Occipital lobe (tissue), 2 donors: Measurements from ENCODE around the gene MOV10. TPM values are rescaled to one million over a fixed set of nuclear protein-coding genes. Genes with fewer than 3 reads are reported as not detected.
A peak's percentile ranks its signal among the peaks of the same experiment; 100 is the strongest.
"Not testable (repeated sequence)": the region's sequence is repeated elsewhere in the genome, so short reads cannot be mapped to it uniquely, and the experiment has no call there.

Experiments used
- DNase-seq: peaks from one replicate; lab custom pipeline; 2025; lab: John Stamatoyannopoulos, UW
- total RNA-seq: library from RNA; depleted of rRNA; stranded (reverse); fragments of >200 nt; gene quantifications from one replicate; pipeline ENCODE4 v1.2.3, GENCODE V29; 2014

MOV10 gene
- total RNA-seq, 1 donor from 2014 or later, result 3.7 TPM

- no peak for DNase-seq
Observed at GRCh38 chr1:112712191-112712590, 37.7 kb downstream of the MOV10 start.

DNA sequence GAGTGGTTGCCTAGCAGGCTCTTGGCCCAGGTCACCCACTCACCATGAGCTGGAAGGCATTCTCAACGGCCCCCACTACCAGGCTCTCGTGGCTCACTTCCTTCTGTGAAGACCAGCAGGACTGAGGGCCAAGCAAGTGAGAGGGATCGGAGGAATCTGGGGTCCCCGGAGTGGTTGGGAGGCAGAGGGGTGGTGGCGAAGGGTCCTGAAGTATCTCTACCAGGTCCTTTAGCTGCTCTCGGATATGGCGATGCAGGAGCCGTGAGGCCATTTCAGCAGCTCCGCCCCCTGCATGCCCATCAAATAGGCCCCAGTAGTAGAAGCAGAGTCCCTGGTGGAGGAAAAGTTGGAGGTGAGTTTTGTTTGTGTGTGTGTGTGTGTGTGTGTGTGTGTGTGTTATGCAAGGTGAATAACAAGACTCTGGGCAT lies 38.3 kb downstream of the MOV10 start:
- DNase-seq, result no peak

GRCh38 chr1:112713466-112714312 lies 39.2 kb downstream of the MOV10 start:
- no peak for DNase-seq

- DNase-seq, result no peak
Observed at GRCh38 chr1:112714313-112715263, 40.1 kb downstream of the MOV10 start.

GRCh38 chr1:112715264-112716053 lies 41.0 kb downstream of the MOV10 start, which contains the start of gene PPM1J:
Gene PPM1J (minus strand): TSS chr1:112715332. CDS start chr1:112715301, 31 bp downstream.
- DNase-seq, result peak; percentile 82

DNA sequence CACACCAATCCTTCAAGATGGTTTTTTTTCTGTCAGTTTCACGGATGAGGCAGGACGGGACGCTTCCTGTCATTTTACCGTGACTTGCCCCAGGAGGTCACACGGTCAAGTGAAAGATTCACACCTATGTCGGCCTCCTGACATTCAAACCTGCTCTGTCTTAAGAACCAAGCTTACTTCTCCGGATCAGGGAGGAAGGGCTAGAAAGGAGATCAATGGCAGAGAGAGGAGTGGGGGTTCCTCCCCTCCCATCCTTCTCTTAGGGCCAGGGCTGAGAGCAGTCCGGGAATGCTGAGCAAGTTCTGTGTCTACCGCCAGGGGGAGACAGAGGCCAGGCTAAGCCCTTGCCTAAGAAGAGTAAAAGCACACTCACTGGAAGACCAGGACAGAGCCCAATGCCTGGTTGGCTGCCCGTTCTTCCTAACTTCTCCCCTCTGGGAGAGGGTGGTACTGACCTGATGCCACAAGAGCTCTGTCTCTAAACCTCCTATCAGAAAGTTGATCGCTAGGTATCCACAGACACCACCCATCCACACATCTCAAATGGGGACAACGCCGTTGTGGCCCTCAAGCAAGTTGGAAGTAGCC lies 41.8 kb downstream of the MOV10 start:
- DNase-seq, result peak; percentile 83

DNA sequence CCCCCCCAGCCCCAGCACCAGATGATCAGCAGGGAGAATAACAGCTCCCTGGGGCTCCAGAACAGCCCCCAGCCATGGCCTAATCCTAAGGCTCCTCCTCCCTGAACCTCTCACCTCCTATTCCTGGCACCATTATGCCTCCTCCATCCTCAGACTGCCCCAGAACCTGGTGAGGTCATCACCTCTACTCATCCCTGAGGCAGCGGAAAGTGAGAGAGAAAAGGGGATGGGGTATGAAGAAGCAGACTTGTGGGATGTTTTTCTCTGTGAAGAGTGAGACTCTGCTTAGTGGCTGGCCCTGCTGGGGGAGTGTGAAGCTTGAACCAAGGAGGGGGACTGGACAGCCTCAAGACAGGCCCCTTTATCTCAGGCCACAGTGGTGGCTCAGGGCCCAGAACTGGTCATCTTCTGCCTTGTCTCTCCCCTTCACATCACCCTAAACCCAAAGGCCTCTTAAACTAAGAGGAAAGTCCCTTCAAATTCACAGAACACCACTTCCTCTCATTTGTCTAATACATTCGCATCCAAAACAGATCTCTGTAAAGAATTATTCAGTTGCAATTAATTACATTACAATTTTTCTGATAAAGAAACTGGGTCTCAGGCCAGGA lies 42.9 kb downstream of the MOV10 start:
- no peak for DNase-seq

GRCh38 chr1:112718691-112719418 lies 44.4 kb downstream of the MOV10 start:
- peak; percentile 47 for DNase-seq

GRCh38 chr1:112719706-112720105 lies 45.2 kb downstream of the MOV10 start:
- no peak for DNase-seq

DNA sequence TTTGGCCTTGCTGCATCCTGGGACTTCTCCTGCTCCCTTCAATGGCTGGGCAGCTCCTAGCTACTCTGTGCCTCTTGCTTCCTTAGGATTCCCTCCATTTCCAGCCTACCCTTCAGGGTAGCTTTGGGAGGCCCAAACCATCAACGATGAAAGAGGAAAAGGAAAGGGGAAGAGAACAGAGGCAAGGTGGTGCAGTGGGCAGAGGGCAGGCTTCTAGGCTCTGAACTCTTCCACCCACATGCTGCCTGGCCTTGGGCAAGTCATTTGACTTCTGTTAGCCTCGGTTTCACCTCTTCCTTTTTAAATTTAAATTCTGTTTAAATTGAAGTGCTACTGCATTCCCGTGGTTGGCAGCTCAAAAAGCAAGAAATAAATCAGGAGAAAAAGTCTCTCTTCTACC lies 46.3 kb downstream of the MOV10 start:
- no peak for DNase-seq

DNA sequence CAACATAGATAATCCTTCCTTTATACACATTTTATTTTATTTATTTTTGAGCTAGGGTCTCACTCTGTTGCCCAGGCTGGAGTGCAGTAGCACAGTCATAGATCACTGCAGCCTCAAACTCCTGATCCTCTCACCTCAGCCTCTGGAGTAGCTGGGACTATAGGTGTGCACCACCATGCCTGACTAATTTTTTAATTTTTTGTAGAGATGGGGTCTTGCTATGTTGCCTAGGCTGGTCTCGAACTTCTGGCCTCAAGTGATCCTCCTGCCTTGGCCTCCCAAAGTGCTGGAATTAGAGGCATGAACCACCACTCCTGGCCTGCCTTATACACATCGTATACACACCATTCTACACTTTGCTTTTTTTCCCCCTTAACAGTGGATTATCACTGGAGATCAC lies 46.8 kb downstream of the MOV10 start:
- DNase-seq, result not testable (repeated sequence)

- no peak for DNase-seq
Observed at GRCh38 chr1:112721966-112722524, 47.6 kb downstream of the MOV10 start.

- no peak for DNase-seq
Observed at GRCh38 chr1:112722601-112723510, 48.4 kb downstream of the MOV10 start.

GRCh38 chr1:112723511-112723839 lies 49.0 kb downstream of the MOV10 start:
- no peak for DNase-seq

DNA sequence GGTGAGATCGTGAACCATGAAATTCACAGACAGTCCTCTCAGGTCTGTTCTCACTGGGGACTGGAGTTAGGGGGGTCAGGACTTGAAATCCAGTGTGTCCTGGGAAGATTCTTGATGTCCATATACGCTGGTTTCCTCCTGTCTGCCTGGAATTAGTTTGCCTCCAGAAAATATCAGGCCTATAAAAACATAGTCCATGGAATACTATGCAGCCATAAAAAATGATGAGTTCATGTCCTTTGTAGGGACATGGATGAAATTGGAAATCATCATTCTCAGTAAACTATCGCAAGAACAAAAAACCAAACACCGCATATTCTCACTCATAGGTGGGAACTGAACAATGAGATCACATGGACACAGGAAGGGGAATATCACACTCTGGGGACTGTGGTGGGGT lies 49.8 kb downstream of the MOV10 start:
- not testable (repeated sequence) for DNase-seq

- DNase-seq, result no peak
Observed at GRCh38 chr1:112727716-112728115, 53.3 kb downstream of the MOV10 start.

GRCh38 chr1:112728306-112728971 lies 54.0 kb downstream of the MOV10 start:
- DNase-seq, result not testable (repeated sequence)

DNA sequence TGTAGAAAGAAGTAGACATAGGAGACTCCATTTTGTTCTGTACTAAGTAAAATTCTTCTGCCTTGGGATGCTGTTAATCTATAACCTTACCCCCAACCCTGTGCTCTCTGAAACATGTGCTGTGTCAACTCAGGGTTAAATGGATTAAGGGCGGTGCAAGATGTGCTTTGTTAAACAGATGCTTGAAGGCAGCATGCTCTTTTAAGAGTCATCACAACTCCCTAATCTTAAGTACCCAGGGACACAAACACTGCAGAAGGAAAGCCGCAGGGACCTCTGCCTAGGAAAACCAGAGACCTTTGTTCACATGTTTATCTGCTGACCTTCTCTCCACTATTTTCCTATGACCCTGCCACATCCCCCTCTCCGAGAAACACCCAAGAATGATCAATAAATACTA lies 54.6 kb downstream of the MOV10 start:
- not testable (repeated sequence) for DNase-seq
